NCI-H1694 treated with DMSO at 0.1 percent for 48 hours (cell line): ENCODE data around the gene ADAMTS13.
"Not testable (repeated sequence)": the region's sequence is repeated elsewhere in the genome, so short reads cannot be mapped to it uniquely, and the experiment has no call there.

Source experiments
- DNase-seq: peaks from one replicate; lab custom pipeline; 2025; lab: John Stamatoyannopoulos, UW

Gene ADAMTS13

GRCh38 chr9:133392308-133392707 is 29.9 kb upstream of the ADAMTS13 start:
- DNase-seq = not testable (repeated sequence)

- no peak for DNase-seq
Observed at GRCh38 chr9:133393399-133393798, 28.8 kb upstream of the ADAMTS13 start.

GRCh38 chr9:133394687-133395271 is 27.4 kb upstream of the ADAMTS13 start:
- no peak for DNase-seq

GRCh38 chr9:133396952-133397351 is 25.2 kb upstream of the ADAMTS13 start:
- no peak for DNase-seq

GRCh38 chr9:133397370-133397769 is 24.8 kb upstream of the ADAMTS13 start:
- no peak for DNase-seq

- no peak for DNase-seq
Observed at GRCh38 chr9:133397895-133398294, 24.3 kb upstream of the ADAMTS13 start.

GRCh38 chr9:133400292-133400691 is 21.9 kb upstream of the ADAMTS13 start:
- DNase-seq = no peak

GRCh38 chr9:133401588-133401987 is 20.6 kb upstream of the ADAMTS13 start:
- DNase-seq = no peak

- DNase-seq = no peak
Observed at GRCh38 chr9:133402689-133403088, 19.5 kb upstream of the ADAMTS13 start.

- DNase-seq = peak; percentile 29
Observed at GRCh38 chr9:133403766-133404453, 18.3 kb upstream of the ADAMTS13 start.

GRCh38 chr9:133404454-133405002 is 17.6 kb upstream of the ADAMTS13 start:
- DNase-seq = no peak

GRCh38 chr9:133405508-133406438 is 16.4 kb upstream of the ADAMTS13 start:
- no peak for DNase-seq

GRCh38 chr9:133406480-133407307 is 15.5 kb upstream of the ADAMTS13 start:
- DNase-seq = peak; percentile 60

- no peak for DNase-seq
Observed at GRCh38 chr9:133408042-133408441, 14.1 kb upstream of the ADAMTS13 start.

- no peak for DNase-seq
Observed at GRCh38 chr9:133415170-133415569, 7.0 kb upstream of the ADAMTS13 start.

- DNase-seq = peak; percentile 76
Observed at GRCh38 chr9:133417541-133418461, 4.4 kb upstream of the ADAMTS13 start, which contains the start of gene REXO4. Gene REXO4, minus strand, starts transcription at chr9:133418010. Its CDS starts 166 bp downstream, at chr9:133417844.

GRCh38 chr9:133419005-133419404 is 3.2 kb upstream of the ADAMTS13 start:
- DNase-seq = no peak

- no peak for DNase-seq
Observed at GRCh38 chr9:133420392-133420827, 1.8 kb upstream of the ADAMTS13 start.

GRCh38 chr9:133423216-133423615 is 1.0 kb downstream of the ADAMTS13 start:
- no peak for DNase-seq

- DNase-seq = no peak
Observed at GRCh38 chr9:133424187-133424586, 2.0 kb downstream of the ADAMTS13 start.
